Cardiac fibroblast (primary cell): ENCODE results near the gene TRPM4.
"Not testable (repeated sequence)": the region's sequence is repeated elsewhere in the genome, so short reads cannot be mapped to it uniquely, and the experiment has no call there.

Source experiments
- DNase-seq, 2 donors: peaks; one replicate each; pipeline versions ENCODE4 v3.0.0 to v3.0.0-alpha.2; 2010; ENCODE audit warnings: low read depth in 2 of 2
- H3K4me3 ChIP-seq, 2 donors: replicated peaks in 1 of 2; 1 replicate in 1 of 2; 2 replicates in 1 of 2; pipeline ENCODE4 v1.5.1; 2011; ENCODE audit warnings: low read depth in 2 of 2, low read length in 2 of 2, mild to moderate bottlenecking in 2 of 2, moderate library complexity in 1 of 2
- CTCF ChIP-seq: IDR thresholded peaks from one replicate; pipeline ENCODE4 v1.5.1; 2011; ENCODE audit warnings: low read depth, mild to moderate bottlenecking, low read length, inconsistent platforms

Gene TRPM4

GRCh38 chr19:49222011-49222410, 64.4 kb downstream of the TRPM4 start:
- peak in 1 of 2 donors; percentile 46 for DNase-seq
- no peak for TF ChIP-seq CTCF
- no peak overlapping the region for H3K4me3 ChIP-seq

GRCh38 chr19:49222528-49222927, 64.9 kb downstream of the TRPM4 start:
- TF ChIP-seq CTCF = no peak
- H3K4me3 ChIP-seq = no peak overlapping the region
- no peak for DNase-seq

- H3K4me3 ChIP-seq = no peak overlapping the region
- TF ChIP-seq CTCF = no peak
- no peak for DNase-seq
Observed at GRCh38 chr19:49223472-49223871, 65.9 kb downstream of the TRPM4 start.

- DNase-seq, H3K4me3 ChIP-seq: not testable (repeated sequence)
Observed at GRCh38 chr19:49224441-49224840, 66.8 kb downstream of the TRPM4 start.

- H3K4me3 ChIP-seq = no peak overlapping the region
- DNase-seq = peak; percentile 70 to 74
- peak; percentile 51 for TF ChIP-seq CTCF
Observed at GRCh38 chr19:49224879-49225278, 67.3 kb downstream of the TRPM4 start.

GRCh38 chr19:49229416-49229815, 71.8 kb downstream of the TRPM4 start:
- no peak for TF ChIP-seq CTCF
- DNase-seq = no peak
- no peak overlapping the region for H3K4me3 ChIP-seq

- no peak for DNase-seq
- no peak overlapping the region for H3K4me3 ChIP-seq
- no peak for TF ChIP-seq CTCF
Observed at GRCh38 chr19:49231389-49231788, 73.8 kb downstream of the TRPM4 start.
